HEK293 (cell line): ENCODE data around the gene COX20.

Experiments
- CTCF ChIA-PET: fragments of 350-600 bp; formaldehyde crosslinking; extraction: SDS; loops from one replicate; lab custom pipeline; 2021; ENCODE audit warnings: antibody characterized with exemption; lab: Yijun Ruan, JAX
- POLR2A ChIA-PET: fragments of 300-600 bp; formaldehyde crosslinking; extraction: SDS; loops from one replicate; lab custom pipeline; 2020; ENCODE audit warnings: antibody characterized with exemption, inconsistent platforms; lab: Yijun Ruan, JAX
- H3K27ac ChIP-seq: fragments of 200-500 bp; sonication (Bioruptor generic); 2 replicates; pipeline ENCODE4 v1.5.1; 2014; ENCODE audit warnings: low read depth, low read length, control low read depth, inconsistent platforms; ENCODE audit errors: extremely low read depth
- H3K36me3 ChIP-seq, 2 experiments: fragments of 200-500 bp in 1 of 2; sonication (Bioruptor generic) in 1 of 2; 1 replicate in 1 of 2; 2 replicates in 1 of 2; pipeline ENCODE4 v1.5.1; 2014 to 2017; ENCODE audit warnings: inconsistent platforms in 2 of 2, low read length in 2 of 2; ENCODE audit not compliant: control insufficient read depth in 2 of 2, insufficient read depth in 1 of 2
- H3K4me1 ChIP-seq: fragments of 200-500 bp; sonication (Bioruptor generic); 2 replicates; pipeline ENCODE4 v1.5.1; 2014; ENCODE audit warnings: mild to moderate bottlenecking, low read length, inconsistent platforms; ENCODE audit not compliant: control insufficient read depth, insufficient read depth
- H3K4me3 ChIP-seq: 2 replicates; pipeline ENCODE4 v1.5.1; 2011; ENCODE audit warnings: low read depth, mild to moderate bottlenecking, control low read depth, low read length, moderate library complexity
- H3K9me3 ChIP-seq: fragments of 200-500 bp; sonication (Bioruptor generic); 2 replicates; pipeline ENCODE4 v1.5.1; 2014; ENCODE audit warnings: low read depth, low read length, inconsistent platforms; ENCODE audit not compliant: control insufficient read depth, insufficient read depth
- EGR2 ChIP-seq: fragments of 450-650 bp; formaldehyde crosslinking; IDR thresholded peaks from 2 replicates; pipeline ENCODE4 v1.5.1; 2016; ENCODE audit warnings: low read depth, missing biosample characterization, missing genetic modification characterization
- KLF16 ChIP-seq: fragments of 450-650 bp; formaldehyde crosslinking; IDR thresholded peaks from 2 replicates; pipeline ENCODE4 v1.5.1; 2017; ENCODE audit warnings: missing biosample characterization, missing genetic modification characterization
- KLF8 ChIP-seq: fragments of 450-650 bp; formaldehyde crosslinking; IDR thresholded peaks from 2 replicates; pipeline ENCODE4 v1.5.1; 2016; ENCODE audit warnings: missing biosample characterization, missing genetic modification characterization
- OVOL3 ChIP-seq: fragments of 450-650 bp; formaldehyde crosslinking; IDR thresholded peaks from 2 replicates; pipeline ENCODE4 v1.5.1; 2016; ENCODE audit warnings: missing biosample characterization, missing genetic modification characterization
- PRDM1 ChIP-seq: fragments of 450-650 bp; formaldehyde crosslinking; IDR thresholded peaks from 2 replicates; pipeline ENCODE4; 2016; ENCODE audit warnings: missing biosample characterization, missing genetic modification characterization
- RBAK ChIP-seq: fragments of 450-650 bp; formaldehyde crosslinking; IDR thresholded peaks from 2 replicates; pipeline ENCODE4 v1.5.1; 2016; ENCODE audit warnings: missing biosample characterization, missing genetic modification characterization
- SP7 ChIP-seq: fragments of 450-650 bp; formaldehyde crosslinking; IDR thresholded peaks from 2 replicates; pipeline ENCODE4 v1.5.1; 2016; ENCODE audit warnings: missing biosample characterization, missing genetic modification characterization
- ZBTB17 ChIP-seq: fragments of 450-650 bp; formaldehyde crosslinking; IDR thresholded peaks from 2 replicates; pipeline ENCODE4 v1.5.1; 2016; ENCODE audit warnings: missing biosample characterization, missing genetic modification characterization
- ZBTB7A ChIP-seq: fragments of 450-650 bp; formaldehyde crosslinking; IDR thresholded peaks from 2 replicates; pipeline ENCODE4 v1.5.1; 2016; ENCODE audit warnings: low read depth, missing biosample characterization, missing genetic modification characterization
- ZFP3 ChIP-seq: fragments of 450-650 bp; formaldehyde crosslinking; IDR thresholded peaks from 2 replicates; pipeline ENCODE4 v1.5.1; 2016; ENCODE audit warnings: low read depth, missing biosample characterization, missing genetic modification characterization
- ZFP37 ChIP-seq: fragments of 450-650 bp; formaldehyde crosslinking; IDR thresholded peaks from 2 replicates; pipeline ENCODE4 v1.5.1; 2016; ENCODE audit warnings: missing biosample characterization, missing genetic modification characterization
- ZFP69B ChIP-seq: fragments of 450-650 bp; formaldehyde crosslinking; IDR thresholded peaks from 2 replicates; pipeline ENCODE4 v1.5.1; 2016; ENCODE audit warnings: missing biosample characterization, missing genetic modification characterization
- ZIC2 ChIP-seq: fragments of 450-650 bp; formaldehyde crosslinking; IDR thresholded peaks from 2 replicates; pipeline ENCODE4 v1.5.1; 2016; ENCODE audit warnings: missing biosample characterization, missing genetic modification characterization
- ZNF112 ChIP-seq: fragments of 450-650 bp; formaldehyde crosslinking; IDR thresholded peaks from 2 replicates; pipeline ENCODE4 v1.5.0; 2017; ENCODE audit warnings: missing biosample characterization, missing genetic modification characterization
- ZNF138 ChIP-seq: fragments of 450-650 bp; formaldehyde crosslinking; IDR thresholded peaks from 2 replicates; pipeline ENCODE4 v1.5.1; 2016; ENCODE audit warnings: missing biosample characterization, missing genetic modification characterization, borderline replicate concordance
- ZNF175 ChIP-seq: fragments of 450-650 bp; formaldehyde crosslinking; IDR thresholded peaks from 2 replicates; pipeline ENCODE4 v1.5.1; 2016; ENCODE audit warnings: missing biosample characterization, missing genetic modification characterization
- ZNF214 ChIP-seq: fragments of 450-650 bp; formaldehyde crosslinking; IDR thresholded peaks from 2 replicates; pipeline ENCODE4 v1.5.1; 2017; ENCODE audit warnings: missing biosample characterization, mild to moderate bottlenecking, missing genetic modification characterization, borderline replicate concordance
- ZNF324 ChIP-seq: fragments of 450-650 bp; formaldehyde crosslinking; IDR thresholded peaks from 2 replicates; pipeline ENCODE4 v1.5.1; 2016; ENCODE audit warnings: missing biosample characterization, missing genetic modification characterization
- ZNF366 ChIP-seq: fragments of 450-650 bp; formaldehyde crosslinking; conservative IDR thresholded peaks from 2 replicates; pipeline ENCODE4 v1.5.1; 2016; ENCODE audit warnings: missing biosample characterization, missing genetic modification characterization
- ZNF501 ChIP-seq: fragments of 450-650 bp; formaldehyde crosslinking; IDR thresholded peaks from 2 replicates; pipeline ENCODE4 v1.5.1; 2016; ENCODE audit warnings: missing biosample characterization, missing genetic modification characterization
- ZNF548 ChIP-seq: fragments of 450-650 bp; formaldehyde crosslinking; IDR thresholded peaks from 2 replicates; pipeline ENCODE4 v1.5.1; 2016; ENCODE audit warnings: missing biosample characterization, missing genetic modification characterization
- ZNF561 ChIP-seq: fragments of 450-650 bp; IDR thresholded peaks from 2 replicates; pipeline ENCODE4 v1.5.1; 2018; ENCODE audit warnings: missing biosample characterization, missing genetic modification characterization, borderline replicate concordance
- ZNF654 ChIP-seq: fragments of 450-650 bp; formaldehyde crosslinking; IDR thresholded peaks from 2 replicates; pipeline ENCODE4 v1.5.1; 2016; ENCODE audit warnings: low read depth, missing biosample characterization, missing genetic modification characterization
- ZNF660 ChIP-seq: fragments of 450-650 bp; IDR thresholded peaks from 2 replicates; pipeline ENCODE4 v1.5.1; 2018; ENCODE audit warnings: missing biosample characterization, mild to moderate bottlenecking, missing genetic modification characterization
- ZNF664 ChIP-seq: fragments of 450-650 bp; formaldehyde crosslinking; IDR thresholded peaks from 2 replicates; pipeline ENCODE4 v1.5.1; 2016; ENCODE audit warnings: missing biosample characterization, missing genetic modification characterization
- ZSCAN30 ChIP-seq: fragments of 450-650 bp; IDR thresholded peaks from 2 replicates; pipeline ENCODE4 v1.5.1; 2018; ENCODE audit warnings: missing biosample characterization, mild to moderate bottlenecking, missing genetic modification characterization, moderate library complexity
- TF ChIP-seq, protein P1 (sequence below): fragments of 450-650 bp; formaldehyde crosslinking; IDR thresholded peaks from 2 replicates; pipeline ENCODE4 v1.5.1; 2016; ENCODE audit warnings: missing biosample characterization, missing genetic modification characterization
- TF ChIP-seq, protein P2 (sequence below): fragments of 450-650 bp; formaldehyde crosslinking; IDR thresholded peaks from 2 replicates; pipeline ENCODE4 v1.5.1; 2016; ENCODE audit warnings: missing biosample characterization, missing genetic modification characterization
- TF ChIP-seq, protein P3 (sequence below): fragments of 450-650 bp; formaldehyde crosslinking; IDR thresholded peaks from 2 replicates; pipeline ENCODE4 v1.5.1; 2016; ENCODE audit warnings: missing biosample characterization, missing genetic modification characterization
- TF ChIP-seq, protein P4 (sequence below): fragments of 450-650 bp; formaldehyde crosslinking; IDR thresholded peaks from 2 replicates; pipeline ENCODE4; 2016; ENCODE audit warnings: missing biosample characterization, missing genetic modification characterization

The COX20 gene

DNA sequence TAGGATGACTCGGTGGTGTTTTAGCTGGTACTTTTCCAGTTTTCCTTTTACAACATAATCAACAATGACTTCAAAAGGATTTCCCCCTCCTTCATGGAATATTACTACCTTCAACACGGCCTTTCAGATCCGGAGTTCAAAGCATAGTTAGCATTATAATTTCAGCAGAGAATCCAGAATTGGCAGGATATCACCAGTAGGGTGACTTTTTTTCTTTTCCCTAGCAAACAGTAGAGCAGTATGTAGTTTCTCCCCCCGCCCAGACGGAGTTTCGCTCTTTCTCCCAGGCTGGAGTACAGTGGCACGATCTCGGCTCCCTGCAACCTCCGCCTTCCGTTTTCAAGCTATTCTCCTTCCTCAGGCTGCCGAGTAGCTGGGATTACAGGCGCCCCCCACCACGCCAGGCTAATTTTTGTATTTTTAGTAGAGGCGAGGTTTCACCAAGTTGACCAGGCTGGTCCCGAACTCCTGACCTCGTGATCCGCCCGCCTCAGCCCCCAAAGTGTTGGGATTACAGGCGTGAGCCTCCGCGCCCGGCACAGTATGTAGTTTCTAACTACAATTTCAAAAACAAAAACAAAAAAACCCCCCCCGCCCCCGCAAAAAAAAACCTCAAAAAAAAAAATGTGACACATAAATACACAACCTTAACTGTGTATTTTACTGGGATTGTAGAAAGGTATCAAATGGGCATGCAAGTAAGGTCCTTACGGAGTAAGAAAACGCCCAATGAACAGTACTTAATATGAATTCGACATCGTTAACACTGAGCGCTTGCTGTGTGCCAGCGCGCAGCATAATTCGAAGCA is 1.5 kb upstream of the COX20 start:
- Histone ChIP-seq H3K4me3 (peak overlapping the region; percentile 91), H3K36me3 (peaks cover 0 to 7% of the 10 kb centered on the region in 2 experiments; a peak in 1 of 3 replicates), H3K9me3 (no peaks in the 10 kb centered on the region), H3K27ac (peak overlapping the region; percentile 99), H3K4me1 (peaks cover 10% of the 10 kb centered on the region; the same call in 1 of the 2 replicates)
- ChIA-PET POLR2A (interaction anchor here (0.8 to 4.9 kb wide), 12 partner anchors 14 to 383 kb away, joined by 3 to 98 read pairs (median 7); partner anchors contain the start of genes ADSS2, DESI2 and HNRNPU), CTCF (interaction anchor here (0.5 to 2.1 kb wide), 10 partner anchors 13 to 234 kb away, joined by 3 to 9 read pairs (median 4); partner anchors contain the start of gene HNRNPU)
- peak; percentile 74; the same call in 1 of the 2 replicates for TF ChIP-seq ZNF501 (tag by site-specific recombination)
- TF ChIP-seq ZNF366 (tag by site-specific recombination) = 0 out of 2 replicates have a peak, but pooled peaks have one; percentile 58
- TF ChIP-seq ZNF548 (tag by site-specific recombination) = peak; percentile 68; the same call in 1 of the 2 replicates
- peak; percentile 63 for TF ChIP-seq KLF16 (tag by site-specific recombination)
- peak; percentile 41 for TF ChIP-seq ZFP3 (tag by site-specific recombination)
- TF ChIP-seq ZNF112 (tag by site-specific recombination) = no peak
- TF ChIP-seq ZBTB7A (tag by site-specific recombination) = peak; percentile 82
- TF ChIP-seq, protein P1, sequence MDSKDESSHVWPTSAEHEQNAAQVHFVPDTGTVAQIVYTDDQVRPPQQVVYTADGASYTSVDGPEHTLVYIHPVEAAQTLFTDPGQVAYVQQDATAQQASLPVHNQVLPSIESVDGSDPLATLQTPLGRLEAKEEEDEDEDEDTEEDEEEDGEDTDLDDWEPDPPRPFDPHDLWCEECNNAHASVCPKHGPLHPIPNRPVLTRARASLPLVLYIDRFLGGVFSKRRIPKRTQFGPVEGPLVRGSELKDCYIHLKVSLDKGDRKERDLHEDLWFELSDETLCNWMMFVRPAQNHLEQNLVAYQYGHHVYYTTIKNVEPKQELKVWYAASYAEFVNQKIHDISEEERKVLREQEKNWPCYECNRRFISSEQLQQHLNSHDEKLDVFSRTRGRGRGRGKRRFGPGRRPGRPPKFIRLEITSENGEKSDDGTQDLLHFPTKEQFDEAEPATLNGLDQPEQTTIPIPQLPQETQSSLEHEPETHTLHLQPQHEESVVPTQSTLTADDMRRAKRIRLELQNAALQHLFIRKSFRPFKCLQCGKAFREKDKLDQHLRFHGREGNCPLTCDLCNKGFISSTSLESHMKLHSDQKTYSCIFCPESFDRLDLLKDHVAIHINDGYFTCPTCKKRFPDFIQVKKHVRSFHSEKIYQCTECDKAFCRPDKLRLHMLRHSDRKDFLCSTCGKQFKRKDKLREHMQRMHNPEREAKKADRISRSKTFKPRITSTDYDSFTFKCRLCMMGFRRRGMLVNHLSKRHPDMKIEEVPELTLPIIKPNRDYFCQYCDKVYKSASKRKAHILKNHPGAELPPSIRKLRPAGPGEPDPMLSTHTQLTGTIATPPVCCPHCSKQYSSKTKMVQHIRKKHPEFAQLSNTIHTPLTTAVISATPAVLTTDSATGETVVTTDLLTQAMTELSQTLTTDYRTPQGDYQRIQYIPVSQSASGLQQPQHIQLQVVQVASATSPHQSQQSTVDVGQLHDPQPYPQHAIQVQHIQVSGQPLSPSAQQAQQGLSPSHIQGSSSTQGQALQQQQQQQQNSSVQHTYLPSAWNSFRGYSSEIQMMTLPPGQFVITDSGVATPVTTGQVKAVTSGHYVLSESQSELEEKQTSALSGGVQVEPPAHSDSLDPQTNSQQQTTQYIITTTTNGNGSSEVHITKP (tag by site-specific recombination) = peak; percentile 89
- TF ChIP-seq ZSCAN30 (tag by site-specific recombination) = no peak; the same call in 1 of the 2 replicates
- no peak for TF ChIP-seq ZNF175
- peak; percentile 82 for TF ChIP-seq EGR2 (tag by site-specific recombination)
- TF ChIP-seq, protein P2, sequence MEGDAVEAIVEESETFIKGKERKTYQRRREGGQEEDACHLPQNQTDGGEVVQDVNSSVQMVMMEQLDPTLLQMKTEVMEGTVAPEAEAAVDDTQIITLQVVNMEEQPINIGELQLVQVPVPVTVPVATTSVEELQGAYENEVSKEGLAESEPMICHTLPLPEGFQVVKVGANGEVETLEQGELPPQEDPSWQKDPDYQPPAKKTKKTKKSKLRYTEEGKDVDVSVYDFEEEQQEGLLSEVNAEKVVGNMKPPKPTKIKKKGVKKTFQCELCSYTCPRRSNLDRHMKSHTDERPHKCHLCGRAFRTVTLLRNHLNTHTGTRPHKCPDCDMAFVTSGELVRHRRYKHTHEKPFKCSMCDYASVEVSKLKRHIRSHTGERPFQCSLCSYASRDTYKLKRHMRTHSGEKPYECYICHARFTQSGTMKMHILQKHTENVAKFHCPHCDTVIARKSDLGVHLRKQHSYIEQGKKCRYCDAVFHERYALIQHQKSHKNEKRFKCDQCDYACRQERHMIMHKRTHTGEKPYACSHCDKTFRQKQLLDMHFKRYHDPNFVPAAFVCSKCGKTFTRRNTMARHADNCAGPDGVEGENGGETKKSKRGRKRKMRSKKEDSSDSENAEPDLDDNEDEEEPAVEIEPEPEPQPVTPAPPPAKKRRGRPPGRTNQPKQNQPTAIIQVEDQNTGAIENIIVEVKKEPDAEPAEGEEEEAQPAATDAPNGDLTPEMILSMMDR (tag by site-specific recombination) = peak; percentile 84
- TF ChIP-seq ZNF214 = 0 out of 2 replicates have a peak, but pooled peaks have one; percentile 7
- TF ChIP-seq ZBTB17 (tag by site-specific recombination) = peak; percentile 90
- TF ChIP-seq ZNF138 = no peak
- TF ChIP-seq RBAK (tag by site-specific recombination) = no peak
- peak; percentile 51; the same call in 1 of the 2 replicates for TF ChIP-seq ZNF324 (tag by site-specific recombination)
- TF ChIP-seq ZNF660 = peak; percentile 27
- peak; percentile 74 for TF ChIP-seq KLF8 (tag by site-specific recombination)
- no peak for TF ChIP-seq ZNF654 (tag by site-specific recombination)
- TF ChIP-seq SP7 = peak; percentile 58
- TF ChIP-seq ZNF664 (tag by site-specific recombination) = peak; percentile 64; the same call in 1 of the 2 replicates
- TF ChIP-seq, protein P3, sequence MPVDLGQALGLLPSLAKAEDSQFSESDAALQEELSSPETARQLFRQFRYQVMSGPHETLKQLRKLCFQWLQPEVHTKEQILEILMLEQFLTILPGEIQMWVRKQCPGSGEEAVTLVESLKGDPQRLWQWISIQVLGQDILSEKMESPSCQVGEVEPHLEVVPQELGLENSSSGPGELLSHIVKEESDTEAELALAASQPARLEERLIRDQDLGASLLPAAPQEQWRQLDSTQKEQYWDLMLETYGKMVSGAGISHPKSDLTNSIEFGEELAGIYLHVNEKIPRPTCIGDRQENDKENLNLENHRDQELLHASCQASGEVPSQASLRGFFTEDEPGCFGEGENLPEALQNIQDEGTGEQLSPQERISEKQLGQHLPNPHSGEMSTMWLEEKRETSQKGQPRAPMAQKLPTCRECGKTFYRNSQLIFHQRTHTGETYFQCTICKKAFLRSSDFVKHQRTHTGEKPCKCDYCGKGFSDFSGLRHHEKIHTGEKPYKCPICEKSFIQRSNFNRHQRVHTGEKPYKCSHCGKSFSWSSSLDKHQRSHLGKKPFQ (tag by site-specific recombination) = 0 out of 2 replicates have a peak, but pooled peaks have one; percentile 43
- TF ChIP-seq PRDM1 = peak; percentile 96
- TF ChIP-seq ZIC2 (tag by site-specific recombination) = peak; percentile 51
- TF ChIP-seq OVOL3 (tag by site-specific recombination) = peak; percentile 70; the same call in 1 of the 2 replicates
- TF ChIP-seq, protein P4, sequence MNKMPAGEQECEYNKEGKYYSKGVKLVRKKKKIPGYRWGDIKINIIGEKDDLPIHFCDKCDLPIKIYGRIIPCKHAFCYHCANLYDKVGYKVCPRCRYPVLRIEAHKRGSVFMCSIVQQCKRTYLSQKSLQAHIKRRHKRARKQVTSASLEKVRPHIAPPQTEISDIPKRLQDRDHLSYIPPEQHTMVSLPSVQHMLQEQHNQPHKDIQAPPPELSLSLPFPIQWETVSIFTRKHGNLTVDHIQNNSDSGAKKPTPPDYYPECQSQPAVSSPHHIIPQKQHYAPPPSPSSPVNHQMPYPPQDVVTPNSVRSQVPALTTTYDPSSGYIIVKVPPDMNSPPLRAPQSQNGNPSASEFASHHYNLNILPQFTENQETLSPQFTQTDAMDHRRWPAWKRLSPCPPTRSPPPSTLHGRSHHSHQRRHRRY (tag by site-specific recombination) = no peak
- TF ChIP-seq ZFP69B = peak; percentile 61
- TF ChIP-seq ZNF561 (tag by site-specific recombination) = peak; percentile 37
- no peak; the same call in 1 of the 2 replicates for TF ChIP-seq ZFP37 (tag by site-specific recombination)
